NCI-H446 (cell line): Measurements from ENCODE around the gene BSN.

Source experiments
- DNase-seq, 2 experiments: peaks; one replicate each; lab custom pipeline; 2025; lab: John Stamatoyannopoulos, UW

Gene BSN

DNA sequence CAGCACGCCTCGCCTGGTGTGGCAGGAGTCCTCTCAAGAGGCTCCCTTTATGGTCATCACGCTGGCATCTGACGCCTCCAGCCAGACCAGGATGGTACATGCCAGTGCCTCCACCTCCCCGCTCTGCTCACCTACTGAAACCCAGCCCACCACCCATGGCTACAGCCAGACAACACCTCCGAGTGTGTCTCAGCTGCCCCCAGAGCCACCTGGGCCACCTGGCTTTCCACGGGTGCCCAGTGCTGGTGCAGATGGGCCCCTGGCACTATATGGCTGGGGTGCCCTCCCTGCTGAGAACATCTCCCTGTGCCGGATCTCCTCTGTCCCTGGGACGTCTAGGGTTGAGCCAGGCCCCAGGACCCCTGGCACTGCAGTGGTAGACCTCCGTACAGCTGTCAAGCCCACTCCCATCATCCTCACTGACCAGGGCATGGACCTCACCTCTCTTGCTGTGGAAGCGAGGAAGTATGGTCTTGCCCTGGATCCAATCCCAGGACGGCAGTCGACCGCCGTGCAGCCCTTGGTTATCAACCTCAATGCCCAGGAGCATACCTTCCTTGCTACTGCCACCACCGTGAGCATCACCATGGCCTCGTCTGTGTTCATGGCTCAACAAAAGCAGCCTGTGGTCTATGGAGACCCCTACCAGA is 100.0 kb downstream of the BSN start:
- DNase-seq: no peak

DNA sequence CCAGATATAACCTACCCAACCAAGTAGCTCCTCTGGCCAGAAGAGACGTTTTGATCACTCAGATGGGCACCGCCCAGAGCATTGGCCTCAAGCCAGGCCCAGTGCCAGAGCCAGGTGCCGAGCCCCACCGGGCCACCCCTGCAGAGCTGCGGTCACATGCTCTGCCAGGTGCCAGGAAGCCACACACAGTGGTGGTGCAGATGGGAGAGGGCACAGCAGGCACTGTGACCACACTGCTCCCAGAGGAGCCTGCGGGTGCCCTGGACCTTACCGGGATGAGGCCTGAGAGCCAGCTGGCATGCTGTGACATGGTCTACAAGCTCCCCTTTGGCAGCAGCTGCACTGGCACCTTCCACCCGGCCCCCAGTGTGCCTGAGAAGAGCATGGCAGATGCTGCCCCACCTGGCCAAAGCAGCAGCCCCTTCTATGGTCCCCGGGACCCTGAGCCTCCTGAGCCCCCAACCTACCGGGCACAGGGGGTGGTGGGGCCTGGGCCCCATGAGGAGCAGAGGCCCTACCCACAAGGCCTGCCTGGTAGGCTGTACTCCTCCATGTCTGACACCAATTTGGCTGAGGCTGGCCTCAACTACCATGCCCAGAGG is 100.8 kb downstream of the BSN start:
- DNase-seq: no peak

DNA sequence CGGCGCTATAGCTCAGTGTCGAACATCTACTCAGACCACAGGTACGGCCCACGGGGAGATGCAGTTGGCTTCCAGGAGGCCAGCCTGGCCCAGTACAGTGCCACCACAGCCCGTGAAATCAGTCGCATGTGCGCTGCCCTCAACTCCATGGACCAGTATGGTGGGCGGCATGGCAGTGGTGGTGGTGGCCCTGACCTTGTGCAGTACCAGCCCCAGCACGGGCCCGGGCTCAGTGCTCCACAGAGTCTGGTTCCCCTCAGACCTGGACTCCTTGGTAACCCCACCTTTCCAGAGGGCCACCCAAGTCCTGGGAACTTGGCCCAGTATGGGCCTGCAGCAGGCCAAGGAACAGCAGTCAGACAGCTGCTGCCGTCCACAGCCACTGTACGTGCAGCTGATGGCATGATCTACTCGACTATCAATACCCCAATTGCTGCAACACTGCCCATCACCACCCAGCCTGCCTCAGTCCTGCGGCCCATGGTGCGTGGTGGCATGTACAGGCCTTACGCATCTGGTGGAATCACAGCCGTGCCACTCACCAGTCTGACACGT is 101.5 kb downstream of the BSN start:
- DNase-seq: no peak

DNA sequence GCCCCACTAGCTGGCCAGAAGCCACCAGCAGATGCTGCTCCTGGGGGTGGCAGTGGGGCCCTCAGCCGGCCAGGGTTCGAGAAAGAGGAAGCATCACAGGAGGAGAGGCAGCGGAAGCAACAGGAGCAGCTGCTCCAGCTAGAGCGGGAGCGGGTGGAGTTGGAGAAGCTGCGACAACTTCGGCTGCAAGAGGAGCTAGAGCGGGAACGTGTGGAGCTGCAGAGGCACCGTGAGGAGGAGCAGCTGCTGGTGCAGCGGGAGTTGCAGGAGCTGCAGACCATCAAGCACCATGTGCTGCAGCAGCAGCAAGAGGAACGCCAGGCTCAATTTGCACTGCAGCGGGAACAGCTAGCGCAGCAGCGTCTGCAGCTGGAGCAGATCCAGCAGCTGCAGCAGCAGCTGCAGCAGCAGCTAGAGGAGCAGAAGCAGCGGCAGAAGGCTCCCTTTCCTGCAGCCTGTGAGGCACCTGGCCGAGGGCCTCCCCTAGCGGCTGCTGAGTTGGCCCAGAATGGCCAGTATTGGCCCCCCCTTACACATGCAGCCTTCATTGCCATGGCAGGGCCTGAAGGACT is 102.3 kb downstream of the BSN start:
- DNase-seq: no peak

DNA sequence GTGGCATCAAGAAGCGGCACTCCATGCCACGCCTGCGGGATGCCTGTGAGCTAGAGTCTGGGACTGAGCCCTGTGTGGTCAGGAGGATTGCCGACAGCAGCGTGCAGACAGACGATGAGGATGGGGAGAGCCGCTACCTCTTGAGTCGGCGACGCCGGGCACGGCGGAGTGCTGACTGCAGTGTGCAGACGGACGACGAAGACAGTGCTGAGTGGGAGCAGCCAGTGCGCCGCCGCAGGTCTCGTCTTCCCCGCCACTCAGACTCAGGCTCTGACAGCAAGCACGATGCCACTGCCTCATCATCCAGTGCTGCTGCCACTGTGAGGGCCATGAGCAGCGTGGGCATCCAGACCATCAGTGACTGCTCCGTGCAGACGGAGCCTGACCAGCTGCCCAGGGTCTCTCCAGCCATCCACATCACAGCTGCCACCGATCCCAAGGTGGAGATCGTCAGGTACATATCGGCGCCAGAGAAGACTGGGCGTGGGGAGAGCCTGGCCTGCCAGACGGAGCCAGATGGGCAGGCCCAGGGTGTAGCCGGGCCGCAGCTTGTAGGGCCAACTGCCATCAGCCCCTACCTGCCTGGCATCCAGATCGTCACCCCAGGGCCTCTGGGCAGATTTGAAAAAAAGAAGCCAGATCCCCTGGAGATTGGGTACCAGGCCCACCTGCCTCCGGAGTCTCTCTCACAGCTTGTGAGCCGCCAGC is 103.1 kb downstream of the BSN start:
- DNase-seq: no peak

DNA sequence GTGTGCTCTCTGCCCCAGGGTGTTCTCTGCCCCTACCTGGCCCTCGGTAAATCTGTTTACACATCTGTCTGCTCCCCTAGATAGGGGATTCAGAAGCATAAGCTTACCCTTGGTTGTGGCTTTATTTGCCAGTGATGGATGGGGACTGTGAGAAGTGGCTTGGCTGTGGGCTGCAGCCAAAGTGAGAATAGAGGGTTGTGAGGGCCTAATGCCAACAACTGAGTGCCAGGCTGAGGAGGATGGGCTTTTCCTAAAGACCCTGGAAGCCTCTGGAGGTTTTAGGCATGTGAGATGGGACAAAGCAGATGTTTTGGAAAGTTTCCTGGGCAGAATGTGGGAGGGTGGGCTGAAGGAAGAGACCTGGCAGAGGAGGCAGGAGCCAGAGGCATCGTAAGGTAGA is 104.4 kb downstream of the BSN start:
- DNase-seq: no peak

DNA sequence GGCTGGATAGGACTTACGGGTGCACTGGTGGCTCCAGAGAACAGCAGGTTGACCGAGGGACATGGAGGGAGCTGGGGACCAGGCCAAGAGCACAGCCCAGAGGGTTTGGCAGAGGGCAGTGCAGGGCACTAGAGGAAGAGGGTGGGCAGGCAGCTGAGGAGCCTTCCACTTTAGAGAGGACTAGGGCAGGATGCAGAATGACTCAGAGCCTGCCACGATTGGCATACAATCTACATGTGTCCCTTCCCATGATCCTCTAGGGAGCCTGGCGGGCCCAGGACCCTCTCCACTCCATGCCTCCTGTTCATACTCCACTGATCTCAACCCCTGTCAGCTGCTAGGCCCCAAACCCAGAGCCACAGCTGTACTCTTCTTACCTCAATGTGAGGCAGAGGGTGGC is 105.5 kb downstream of the BSN start:
- no peak for DNase-seq

DNA sequence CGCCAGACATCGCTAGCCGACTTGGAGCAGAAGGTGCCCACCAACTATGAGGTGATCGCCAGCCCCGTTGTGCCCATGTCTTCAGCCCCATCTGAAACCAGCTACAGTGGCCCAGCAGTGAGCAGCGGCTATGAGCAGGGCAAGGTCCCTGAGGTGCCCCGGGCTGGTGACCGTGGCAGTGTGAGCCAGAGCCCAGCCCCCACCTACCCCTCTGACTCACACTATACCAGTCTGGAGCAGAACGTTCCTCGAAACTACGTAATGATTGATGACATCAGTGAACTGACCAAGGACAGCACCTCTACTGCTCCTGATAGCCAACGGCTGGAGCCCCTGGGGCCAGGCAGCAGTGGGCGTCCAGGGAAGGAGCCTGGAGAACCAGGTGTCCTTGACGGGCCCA is 107.0 kb downstream of the BSN start:
- no peak for DNase-seq

DNA sequence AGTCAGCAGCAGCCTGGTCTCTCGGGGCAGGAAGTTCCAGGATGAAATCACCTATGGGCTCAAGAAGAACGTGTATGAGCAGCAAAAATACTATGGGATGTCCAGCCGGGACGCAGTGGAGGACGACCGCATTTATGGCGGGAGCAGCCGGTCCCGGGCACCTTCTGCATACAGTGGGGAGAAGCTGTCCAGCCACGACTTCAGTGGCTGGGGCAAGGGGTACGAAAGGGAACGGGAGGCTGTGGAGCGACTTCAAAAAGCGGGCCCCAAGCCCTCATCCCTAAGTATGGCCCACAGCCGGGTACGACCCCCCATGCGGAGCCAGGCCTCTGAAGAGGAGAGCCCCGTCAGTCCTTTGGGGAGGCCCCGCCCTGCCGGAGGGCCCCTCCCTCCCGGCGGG is 107.7 kb downstream of the BSN start:
- no peak for DNase-seq

DNA sequence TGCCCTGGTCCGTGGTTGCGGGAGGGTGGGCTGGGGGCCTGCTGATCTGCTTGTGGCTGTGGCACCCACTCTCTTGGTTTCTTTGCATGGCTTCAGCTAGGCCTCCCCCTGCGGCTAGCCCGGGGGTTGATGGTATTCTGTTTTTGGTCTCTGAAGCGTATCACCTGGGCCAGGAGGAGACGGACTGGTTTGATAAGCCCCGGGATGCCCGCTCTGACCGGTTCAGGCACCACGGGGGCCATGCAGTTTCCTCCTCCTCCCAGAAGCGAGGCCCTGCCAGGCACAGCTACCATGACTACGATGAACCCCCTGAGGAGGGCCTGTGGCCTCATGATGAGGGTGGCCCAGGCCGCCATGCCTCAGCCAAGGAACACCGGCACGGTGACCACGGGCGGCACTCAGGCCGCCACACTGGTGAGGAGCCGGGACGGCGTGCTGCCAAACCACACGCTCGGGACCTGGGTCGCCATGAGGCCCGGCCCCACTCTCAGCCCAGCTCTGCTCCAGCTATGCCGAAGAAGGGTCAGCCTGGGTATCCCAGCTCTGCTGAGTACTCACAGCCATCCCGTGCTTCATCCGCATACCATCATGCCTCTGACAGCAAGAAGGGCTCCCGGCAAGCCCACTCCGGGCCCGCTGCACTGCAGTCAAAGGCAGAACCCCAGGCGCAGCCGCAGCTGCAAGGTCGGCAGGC is 108.6 kb downstream of the BSN start:
- DNase-seq: no peak

DNA sequence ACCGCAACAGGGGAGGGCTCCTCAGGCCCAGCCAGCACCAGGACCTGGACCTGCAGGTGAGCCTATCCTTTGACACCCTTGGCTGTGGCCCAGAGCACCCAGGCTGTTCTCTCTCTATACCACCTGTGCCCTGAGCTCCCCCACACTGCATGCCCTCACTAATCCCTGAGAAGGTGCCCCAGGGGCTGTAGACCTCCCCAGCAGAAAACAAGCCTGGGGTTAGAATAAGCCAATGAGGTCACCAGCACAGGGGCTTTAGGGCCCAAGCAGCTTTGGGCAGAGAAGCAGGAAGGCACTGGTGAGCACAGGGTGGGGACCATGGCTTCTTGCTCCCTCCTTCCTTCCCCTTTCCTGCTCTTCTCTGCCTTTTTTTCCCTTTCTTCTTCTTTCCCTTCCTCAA is 109.6 kb downstream of the BSN start:
- DNase-seq: no peak

DNA sequence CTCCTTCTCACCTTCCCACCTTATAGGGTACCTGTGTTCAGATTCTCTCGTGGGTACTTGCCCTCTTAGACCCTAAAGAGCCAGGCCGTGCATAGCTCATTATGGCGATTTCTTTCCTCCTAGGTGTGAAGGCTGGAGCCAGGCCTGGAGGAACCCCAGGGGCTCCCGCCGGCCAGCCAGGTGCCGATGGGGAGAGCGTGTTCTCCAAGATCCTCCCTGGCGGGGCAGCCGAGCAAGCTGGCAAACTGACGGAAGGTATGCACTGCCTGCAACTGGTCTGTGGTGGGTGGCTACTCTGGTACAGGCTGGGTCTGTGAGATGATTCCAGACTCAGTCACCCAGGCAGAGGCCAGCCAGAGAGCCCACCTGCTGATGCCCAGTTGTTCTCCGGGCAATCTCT is 110.0 kb downstream of the BSN start:
- DNase-seq: no peak

DNA sequence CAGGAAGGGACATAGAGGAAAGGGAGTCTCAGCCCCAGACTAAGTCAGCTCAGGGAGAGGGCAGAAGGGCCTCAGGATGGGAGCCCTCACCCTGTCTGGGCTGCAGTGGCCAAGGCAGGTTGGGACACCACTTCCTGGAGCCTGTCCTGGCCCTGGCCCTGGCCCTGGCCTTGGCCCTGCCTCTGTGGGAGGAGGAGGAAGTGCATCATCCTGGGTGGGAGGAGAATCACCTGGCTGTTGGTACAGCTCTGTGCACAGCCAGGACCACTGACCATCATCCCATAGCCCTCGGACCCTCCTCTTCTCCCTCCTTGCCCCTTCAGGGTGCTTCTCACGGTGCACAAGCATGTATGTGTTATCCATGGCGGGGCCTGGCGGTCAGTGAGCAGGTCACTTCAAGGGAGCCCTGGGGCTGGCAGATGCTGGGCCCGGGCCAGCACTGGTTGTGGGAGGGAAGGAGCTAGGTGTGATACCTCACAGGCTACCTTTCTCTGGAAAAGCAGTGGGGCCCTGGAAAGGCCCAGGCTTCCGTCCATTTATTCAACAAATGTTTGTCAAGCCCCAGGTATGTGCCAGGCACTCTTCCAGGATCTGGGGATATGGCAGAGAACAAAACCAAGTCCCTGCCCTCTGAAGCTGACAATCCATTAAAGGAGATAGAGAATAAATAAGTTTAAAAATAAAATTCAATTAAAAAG is 111.7 kb downstream of the BSN start:
- no peak for DNase-seq

DNA sequence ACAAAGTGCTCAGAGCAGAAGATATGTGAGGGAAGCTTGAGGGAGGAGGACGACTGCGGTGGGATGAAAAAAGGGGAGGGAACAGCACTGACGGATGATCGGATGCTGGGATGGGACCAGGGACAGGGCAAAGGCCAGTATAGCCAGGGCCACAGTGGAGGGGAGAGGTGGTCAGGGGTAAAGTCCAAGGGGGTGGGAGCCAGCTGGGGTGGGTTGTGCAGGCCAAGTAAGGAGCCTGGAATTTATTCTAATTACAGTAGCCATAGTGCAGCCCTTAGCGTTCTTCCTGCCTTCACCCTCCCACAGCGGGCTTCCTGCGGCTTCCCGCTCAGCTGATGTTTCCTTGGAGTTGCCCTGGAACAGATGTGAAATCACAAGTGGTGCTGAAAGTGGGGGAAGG is 112.3 kb downstream of the BSN start:
- DNase-seq: no peak

DNA sequence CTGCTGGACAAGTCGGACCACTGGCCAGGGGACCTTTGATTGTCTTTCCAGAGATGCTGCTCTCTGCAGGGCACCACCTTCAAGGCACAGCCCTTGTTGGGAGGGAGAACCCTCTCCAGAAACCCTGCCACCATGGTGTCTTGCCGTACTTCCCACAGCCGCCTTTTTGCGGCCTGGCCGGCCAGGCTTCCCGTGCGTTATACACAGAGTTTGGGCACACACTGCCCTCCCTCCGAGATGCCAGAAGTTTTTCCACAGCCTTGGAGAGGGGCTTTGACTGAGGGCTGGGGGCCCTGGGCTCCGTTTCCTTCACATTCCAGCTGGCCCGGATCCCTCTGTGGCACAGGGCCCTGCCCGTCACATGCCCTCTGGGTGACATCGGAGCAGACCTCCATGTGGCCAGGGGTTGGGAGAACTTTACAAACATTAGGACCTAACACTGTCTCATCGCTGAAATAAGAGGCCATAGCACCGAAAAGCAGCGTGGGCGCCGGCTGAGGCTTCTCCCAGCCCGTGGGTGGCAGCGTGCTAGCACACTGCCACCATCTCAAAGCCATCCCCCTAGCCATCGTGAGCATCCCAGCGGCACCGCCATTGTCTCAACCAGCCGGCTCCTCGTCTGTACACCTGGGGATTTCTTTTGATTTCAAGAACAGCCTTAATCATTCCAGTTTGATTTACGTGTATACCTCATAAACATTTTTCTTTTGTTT is 113.6 kb downstream of the BSN start:
- no peak for DNase-seq

DNA sequence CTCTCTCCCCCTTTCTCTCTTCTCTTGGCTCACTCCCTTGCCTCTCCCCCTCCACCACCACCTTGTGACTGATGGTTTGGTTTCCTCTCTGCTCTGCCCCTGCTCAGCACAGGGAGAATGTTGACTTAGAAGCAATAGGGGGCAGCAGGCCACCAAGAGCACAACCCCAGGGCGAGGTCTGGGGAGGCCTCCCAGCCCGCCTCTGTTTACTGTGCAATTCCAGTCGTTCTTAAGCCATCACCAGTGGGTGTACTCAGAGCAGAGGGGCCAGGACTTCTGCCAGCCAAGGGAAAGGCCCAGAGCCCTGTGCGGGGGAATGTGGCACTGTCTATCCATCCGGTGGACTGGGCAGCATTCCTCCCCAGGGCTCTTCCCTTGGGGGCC is 114.1 kb downstream of the BSN start:
- DNase-seq: no peak

DNA sequence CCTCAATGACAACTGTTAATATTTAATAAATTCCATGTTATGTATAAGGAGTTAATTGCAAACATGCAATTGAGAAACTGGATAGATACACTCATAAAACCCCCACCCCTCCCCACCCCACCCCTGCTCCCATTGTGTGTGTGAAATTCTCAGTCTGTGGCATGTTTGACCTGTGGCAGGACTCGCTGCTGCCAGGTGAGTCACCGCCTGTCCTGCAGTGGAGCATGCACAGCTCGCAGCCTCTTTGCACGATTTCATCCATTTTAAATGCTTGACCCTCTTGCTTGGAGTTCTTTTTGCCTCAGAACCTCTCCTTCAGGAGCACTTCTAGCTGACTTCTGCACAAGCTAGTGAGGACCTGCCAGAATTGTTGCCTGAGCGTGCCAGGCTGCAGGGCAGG is 114.6 kb downstream of the BSN start:
- DNase-seq: no peak

DNA sequence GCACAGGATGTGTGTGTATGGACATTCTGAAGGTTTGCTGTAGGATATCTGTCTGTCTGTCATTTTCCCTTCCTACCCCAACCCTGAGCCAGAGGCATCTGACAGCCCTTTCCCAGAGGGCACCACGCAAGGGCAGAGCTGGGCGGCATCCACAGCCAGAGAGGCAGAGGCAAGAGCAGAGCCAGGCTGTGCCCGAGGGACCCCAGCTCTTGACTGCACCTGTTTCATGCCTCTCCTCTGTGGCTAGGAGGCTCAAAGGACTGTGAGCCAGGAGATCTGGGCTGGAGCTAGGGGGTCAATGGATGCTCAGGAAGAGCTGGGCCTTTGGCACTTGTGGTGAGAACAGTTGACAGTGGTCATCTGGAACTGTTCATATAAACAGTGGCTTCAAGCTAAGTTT is 115.1 kb downstream of the BSN start:
- DNase-seq: no peak

DNA sequence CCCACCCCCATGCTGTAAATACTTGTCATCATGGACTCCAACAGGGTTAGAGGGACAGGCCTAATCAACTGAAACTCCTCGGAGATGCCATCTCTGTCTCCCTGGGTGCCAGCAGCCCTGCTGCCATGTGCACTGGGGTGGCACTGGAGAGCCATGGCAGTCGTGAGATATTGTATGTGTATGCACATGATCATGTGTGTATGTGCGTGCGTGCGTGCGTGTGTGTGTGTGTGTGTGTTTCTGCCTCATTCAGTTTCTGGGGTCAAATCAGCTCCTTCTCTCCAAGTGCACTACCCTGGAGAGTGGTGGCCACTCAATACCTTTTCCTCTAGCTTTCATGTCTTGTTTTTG is 116.6 kb downstream of the BSN start:
- no peak for DNase-seq

DNA sequence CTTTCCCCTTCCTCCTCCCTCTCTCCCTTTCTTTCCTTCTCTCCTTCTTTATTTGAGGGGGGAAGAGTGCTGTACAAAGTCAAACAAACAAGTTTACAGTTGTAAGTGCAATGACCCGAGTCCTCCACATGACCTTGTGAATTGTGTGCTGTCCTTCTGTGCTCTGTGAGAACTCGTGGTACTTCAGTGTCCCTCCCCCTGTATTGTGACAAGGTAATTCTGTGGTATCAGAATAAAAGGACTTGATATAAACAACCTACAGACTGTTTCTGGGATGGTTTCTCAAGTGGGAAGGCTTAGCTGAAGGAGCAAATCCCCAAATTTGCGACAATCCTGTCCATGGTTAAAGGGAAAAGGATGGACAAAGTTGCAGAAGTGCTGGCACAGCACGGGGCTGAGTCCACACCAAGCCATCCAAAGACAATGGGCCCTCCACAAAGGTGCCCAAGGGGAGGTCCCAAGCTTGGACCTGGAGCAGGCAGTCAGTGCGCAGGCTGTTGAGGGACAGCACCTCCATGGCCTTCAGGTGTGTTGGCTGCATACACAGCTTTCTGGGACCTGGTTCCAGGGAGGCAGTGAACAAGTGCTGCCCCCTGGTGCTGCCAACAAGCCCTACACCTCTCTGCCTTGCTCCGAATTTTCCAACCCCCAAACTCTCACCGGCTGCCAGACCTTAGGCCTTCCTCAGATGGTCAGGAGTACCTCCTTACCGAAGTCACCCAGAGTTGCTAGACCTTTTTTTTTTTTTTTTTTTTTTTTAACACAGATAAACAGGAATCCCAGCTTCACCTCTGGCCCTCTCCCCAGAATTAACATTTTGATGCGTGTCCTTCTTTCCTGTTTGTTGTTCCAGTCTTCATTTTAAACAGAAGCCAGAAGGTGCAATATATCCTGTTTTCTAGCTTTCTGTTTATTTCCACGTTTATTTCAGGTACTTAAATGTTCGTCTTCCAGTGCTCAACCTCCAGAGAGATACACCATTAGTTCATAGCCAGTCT is 117.3 kb downstream of the BSN start:
- no peak for DNase-seq
